Fibroblast of skin of abdomen (primary cell): Measurements from ENCODE around the gene DOC2A.
"Not testable (repeated sequence)": the region's sequence is repeated elsewhere in the genome, so short reads cannot be mapped to it uniquely, and the experiment has no call there.

Source experiments
- DNase-seq: peaks from one replicate; pipeline ENCODE4 v3.0.0-alpha.2; 2013

DOC2A gene

GRCh38 chr16:30027588-30028437 is 17.0 kb upstream of the DOC2A start:
- DNase-seq, result no peak

GRCh38 chr16:30026449-30026848 is 15.6 kb upstream of the DOC2A start:
- no peak for DNase-seq

GRCh38 chr16:30025574-30025973 is 14.7 kb upstream of the DOC2A start:
- DNase-seq, result no peak

DNA sequence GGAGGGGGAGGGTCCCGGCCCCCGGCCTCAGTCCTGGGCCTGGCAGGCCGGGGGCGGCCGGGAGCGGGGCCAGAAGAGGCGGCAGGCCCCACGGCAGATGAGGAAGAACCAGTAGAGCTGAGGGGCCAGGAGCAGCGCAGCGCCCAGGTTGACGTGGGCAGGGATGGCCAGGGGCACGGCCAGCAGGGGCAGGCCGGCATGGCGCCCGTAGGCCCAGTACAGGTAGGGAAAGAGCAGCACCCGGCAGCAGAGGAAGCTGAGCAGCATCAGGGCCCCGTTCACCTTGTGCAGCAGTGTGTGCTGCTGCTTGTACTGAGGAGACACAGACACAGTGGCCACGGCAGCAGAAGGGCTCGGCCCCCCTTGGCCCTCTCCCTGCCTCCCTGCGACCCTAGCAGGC is 14.3 kb upstream of the DOC2A start:
- DNase-seq, result no peak

GRCh38 chr16:30024451-30024850 is 13.6 kb upstream of the DOC2A start:
- DNase-seq, result no peak

GRCh38 chr16:30023586-30023985 is 12.8 kb upstream of the DOC2A start:
- no peak for DNase-seq

GRCh38 chr16:30022887-30023286 is 12.1 kb upstream of the DOC2A start, which contains the start of gene C16orf92:
TSS of gene C16orf92 (plus strand) at chr16:30023198. CDS start at chr16:30023341, 143 bp downstream.
- no peak for DNase-seq

GRCh38 chr16:30018731-30019158 is 7.9 kb upstream of the DOC2A start:
- DNase-seq, result peak; percentile 59

- not testable (repeated sequence) for DNase-seq
Observed at GRCh38 chr16:30017937-30018336, 7.1 kb upstream of the DOC2A start.

GRCh38 chr16:30017277-30017656 is 6.4 kb upstream of the DOC2A start:
- DNase-seq, result no peak

DNA sequence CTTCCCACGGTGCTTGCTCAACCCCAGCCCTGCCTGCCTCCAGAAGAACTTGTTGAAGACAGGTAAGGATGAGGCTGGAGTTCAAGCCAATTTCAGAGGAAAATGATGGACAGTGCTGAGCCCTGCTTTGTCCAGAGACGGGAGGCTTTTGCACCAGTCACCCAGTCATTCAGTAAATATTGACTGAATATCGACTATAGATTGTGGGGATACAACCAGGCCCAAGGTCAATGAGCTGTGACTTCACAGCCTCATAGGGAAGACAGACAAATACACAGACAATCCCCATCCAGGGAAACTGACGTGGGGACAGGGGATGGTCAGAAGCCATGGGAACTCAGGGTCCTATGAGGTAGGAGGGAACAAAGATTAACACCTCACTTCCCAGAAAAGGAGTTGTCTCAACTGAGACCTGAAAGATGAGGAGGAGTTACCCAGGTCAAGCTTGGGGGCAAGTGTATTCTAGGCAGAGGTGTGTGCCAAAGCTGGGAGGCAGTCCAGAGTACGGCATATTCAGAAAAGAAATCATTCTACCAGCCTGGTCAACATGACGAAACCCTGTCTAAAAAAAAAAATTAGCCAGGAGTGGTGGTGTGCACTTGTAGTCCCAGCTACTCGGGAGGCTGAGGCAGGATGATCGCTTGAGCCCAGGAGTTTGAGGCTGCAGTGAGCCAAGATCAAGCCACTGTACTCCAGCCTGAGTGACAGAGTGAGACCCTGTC is 5.9 kb upstream of the DOC2A start:
- no peak for DNase-seq

DNA sequence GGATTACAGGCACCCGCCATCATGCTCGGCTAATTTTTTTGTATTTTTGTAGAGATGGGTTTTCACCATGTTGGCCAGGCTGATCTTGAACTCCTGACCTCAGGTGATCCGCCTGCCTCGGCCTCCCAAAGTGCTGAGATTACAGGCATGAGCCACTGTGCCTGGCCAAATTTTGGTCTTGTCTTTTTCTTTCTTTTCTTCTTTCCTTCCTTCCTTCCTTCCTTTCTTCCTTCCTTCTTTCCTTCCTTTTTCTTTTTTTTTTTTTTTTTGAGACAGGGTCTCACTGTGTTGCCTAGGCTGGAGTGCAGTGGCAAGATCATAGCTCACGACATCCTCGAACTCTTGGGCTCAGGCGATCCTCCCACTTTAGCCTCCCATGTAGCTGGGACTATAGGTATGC is 4.6 kb upstream of the DOC2A start:
- DNase-seq, result not testable (repeated sequence)

DNA sequence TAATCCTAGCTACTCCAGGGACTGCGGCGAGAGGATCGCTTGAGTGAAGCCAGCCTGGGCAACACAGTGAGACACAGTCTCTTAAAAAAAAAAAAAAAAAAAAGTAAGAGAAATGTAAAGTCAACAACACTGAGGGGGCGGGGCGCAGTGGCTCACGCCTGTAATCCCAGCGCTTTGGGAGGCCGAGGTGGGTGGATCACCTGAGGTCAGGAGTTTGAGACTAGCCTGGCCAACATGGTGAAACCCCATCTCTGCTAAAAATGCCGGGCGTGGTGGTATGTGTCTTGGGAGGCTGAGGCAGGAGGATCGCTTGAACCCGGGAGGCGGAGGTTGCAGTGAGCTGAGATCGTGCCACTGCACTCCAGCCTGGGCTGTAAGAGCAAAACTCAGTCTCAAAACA is 1.8 kb upstream of the DOC2A start:
- DNase-seq, result not testable (repeated sequence)

DNA sequence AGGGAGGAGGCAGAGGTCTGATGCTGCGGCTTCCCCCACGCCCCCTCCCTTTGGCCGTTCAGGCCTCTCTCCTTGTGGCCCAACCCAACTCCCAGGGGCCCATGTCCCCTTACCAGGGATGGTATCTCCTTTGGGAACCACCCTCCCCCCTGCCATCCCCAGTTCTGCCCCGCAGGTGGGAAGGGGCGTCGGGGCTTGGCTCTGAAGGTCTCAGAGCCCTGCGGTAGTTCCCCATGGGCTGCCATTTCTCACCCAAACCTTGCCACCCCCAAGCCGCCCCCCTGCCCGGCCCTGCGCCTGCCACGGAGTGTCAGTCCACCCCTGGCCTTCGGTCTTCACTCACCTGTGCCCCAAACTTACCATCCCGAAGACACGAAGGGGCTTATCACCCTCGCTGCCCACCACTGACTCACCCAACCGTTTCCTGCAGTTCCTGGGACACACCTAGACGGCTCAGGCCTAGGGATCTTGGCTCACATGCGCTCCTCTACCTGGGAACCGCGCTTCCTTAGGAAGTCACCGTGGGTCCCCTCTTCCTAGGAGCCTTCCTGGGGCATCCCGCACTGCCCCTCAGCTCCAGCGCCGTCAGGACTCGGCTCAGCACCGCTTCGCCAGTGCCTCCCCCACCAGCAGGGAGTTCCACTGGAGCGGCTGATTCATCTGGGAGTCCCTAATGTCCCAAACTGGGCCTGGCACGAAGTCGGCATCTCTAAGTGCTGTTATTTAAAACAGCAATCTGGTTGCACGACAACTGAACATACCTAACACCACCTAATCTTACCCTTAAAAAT is 1.1 kb upstream of the DOC2A start:
- DNase-seq, result no peak

DNA sequence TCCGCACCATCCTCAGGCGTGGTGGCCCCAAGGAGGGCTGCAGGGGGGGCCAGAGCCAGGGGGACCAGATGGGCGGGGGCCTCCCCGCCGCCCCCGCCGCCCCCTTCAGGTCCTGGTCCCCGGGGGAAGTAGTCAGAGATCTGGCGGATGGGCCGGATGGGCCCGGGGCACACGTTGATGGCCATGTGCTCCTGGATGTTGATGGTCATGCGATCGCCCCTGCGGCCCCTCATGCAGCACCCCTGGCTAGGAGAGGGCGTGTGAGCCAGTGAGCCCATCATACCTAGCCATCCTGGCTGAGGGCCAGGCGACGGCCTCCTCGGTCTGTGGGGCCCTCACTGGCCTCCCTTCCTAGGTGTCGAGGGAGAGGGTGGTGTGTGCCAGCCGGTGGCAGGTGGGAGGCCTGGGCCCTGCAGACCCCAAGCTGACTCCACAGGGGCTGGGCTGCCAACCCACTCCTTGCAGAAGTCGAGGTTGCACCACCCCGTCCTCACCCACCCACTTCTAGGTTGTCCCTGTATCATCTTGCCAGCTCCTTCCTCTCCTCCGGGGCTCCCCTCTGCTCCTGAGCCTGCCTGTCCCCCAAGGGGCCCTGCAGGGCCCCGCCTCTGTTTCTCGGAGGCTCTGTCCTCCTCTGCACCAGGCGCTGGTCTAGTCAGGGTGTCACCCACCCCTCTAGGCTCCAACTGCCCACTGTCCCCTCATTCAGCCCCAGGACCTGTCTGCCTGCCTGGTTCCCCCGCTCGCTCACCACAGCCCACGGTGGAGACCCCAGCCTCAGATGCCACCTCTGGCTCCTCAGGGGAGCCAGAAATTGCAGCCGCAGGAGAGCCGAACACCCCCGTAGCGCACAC is 610 bp downstream of the DOC2A start:
- no peak for DNase-seq

DNA sequence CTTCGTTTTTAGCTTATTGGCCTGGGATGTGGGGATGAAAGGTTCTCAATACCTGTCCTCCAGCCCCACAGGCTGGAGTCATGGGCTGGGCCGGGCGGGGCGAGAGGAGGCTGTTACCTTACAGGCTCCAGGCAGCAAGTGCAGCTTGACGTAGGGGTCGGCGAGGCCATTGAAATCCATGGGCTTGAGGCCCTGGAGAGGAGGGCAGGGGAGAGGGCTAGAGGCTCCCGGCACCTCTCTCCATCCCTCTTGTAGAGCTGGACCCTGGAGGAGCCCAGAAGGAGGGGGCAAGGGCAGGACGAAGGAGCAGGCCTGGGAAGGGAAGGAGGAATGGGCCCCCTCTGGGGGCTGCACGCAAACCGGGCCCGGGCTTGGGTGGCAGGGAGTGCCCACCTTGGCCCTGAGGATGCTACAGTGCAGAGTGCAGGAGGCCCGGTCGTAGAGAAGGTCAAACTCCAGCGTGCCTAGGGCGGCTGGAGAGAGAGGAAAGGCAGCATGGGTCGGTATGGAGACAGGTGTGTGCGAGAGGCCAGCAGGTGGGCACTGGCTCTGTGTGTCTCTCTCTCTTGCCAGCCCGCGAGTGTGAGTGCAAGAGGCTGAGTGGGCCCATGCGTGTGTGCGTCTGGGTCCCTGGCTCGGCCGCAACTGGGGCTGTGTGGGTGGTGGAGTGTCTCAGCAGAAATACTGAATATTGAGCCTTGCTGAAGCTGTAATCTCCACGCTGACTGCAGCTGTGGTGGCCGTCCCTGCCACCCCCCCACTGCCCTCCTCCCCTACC is 1.6 kb downstream of the DOC2A start:
- no peak for DNase-seq

DNA sequence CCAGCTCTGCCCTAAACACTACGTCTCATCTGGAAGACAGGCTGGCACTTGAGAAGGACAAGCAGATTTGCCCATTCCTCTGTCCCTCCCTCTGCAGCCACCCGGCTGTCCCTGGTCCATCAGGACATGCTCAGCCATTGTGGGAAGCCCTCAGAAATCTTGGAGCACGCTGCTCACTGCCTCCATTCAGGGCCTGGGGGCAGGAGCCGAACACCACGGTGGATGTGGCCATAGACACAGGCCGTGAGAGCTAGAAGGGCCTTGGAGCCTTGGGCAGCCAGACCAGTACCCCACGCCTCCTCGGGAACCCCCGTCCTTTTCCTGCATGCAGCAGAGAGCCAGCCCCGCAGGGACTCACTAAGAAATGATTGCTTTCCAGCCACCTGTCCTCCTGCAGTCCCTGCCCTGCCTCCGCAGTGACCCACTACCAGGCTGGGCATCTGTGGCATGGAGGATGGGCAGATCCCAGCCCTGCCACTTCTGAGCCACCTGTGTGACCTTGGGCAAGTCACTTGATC is 3.4 kb downstream of the DOC2A start:
- no peak for DNase-seq

- no peak for DNase-seq
Observed at GRCh38 chr16:30006659-30007377, 4.0 kb downstream of the DOC2A start.

- no peak for DNase-seq
Observed at GRCh38 chr16:30006095-30006473, 4.7 kb downstream of the DOC2A start.

- DNase-seq, result peak; percentile 41
Observed at GRCh38 chr16:30005341-30006094, 5.3 kb downstream of the DOC2A start.
